ENCODE results near the gene NANOS2. TPM values are rescaled to one million over a fixed set of nuclear protein-coding genes. Genes with fewer than 3 reads are reported as not detected.

NANOS2 gene
- total RNA-seq, 2 donors from 2014 or later, result not detected

GRCh38 chr19:45918721-45919120, 4.1 kb upstream of the NANOS2 start:
- no peak for TF ChIP-seq CTCF (IDR thresholded peaks at IDR 0.05)
- H3K27ac ChIP-seq, result no peak overlapping the region
- H3K9ac ChIP-seq (ENCODE audit: low read depth in 2 of 2, low read length in 2 of 2), result no peak overlapping the region
- no peaks in the 10 kb centered on the region for H3K36me3 ChIP-seq
- no peaks in the 10 kb centered on the region for H3K4me1 ChIP-seq
- no peaks in the 10 kb centered on the region for H3K9me3 ChIP-seq
- intact Hi-C loops (cut with DNase I), result no loop called here
- no peak overlapping the region for H3K4me3 ChIP-seq
- no peak for DNase-seq
- no peaks in the 10 kb centered on the region for H3K27me3 ChIP-seq

GRCh38 chr19:45917421-45918091, 3.0 kb upstream of the NANOS2 start:
- no peaks in the 10 kb centered on the region for H3K36me3 ChIP-seq
- TF ChIP-seq CTCF (IDR thresholded peaks at IDR 0.05), result no peak
- H3K27me3 ChIP-seq, result no peaks in the 10 kb centered on the region
- no peak overlapping the region for H3K27ac ChIP-seq
- H3K4me1 ChIP-seq, result no peaks in the 10 kb centered on the region
- DNase-seq, result no peak
- H3K4me3 ChIP-seq, result no peak overlapping the region
- intact Hi-C loops (cut with DNase I), result no loop called here
- H3K9ac ChIP-seq (ENCODE audit: low read depth in 2 of 2, low read length in 2 of 2), result no peak overlapping the region
- H3K9me3 ChIP-seq, result no peaks in the 10 kb centered on the region

- Histone ChIP-seq H3K27ac (no peak overlapping the region), H3K9ac (ENCODE audit: low read depth in 2 of 2, low read length in 2 of 2) (no peak overlapping the region), H3K9me3 (no peaks in the 10 kb centered on the region), H3K4me3 (no peak overlapping the region), H3K4me1 (no peaks in the 10 kb centered on the region), H3K36me3 (no peaks in the 10 kb centered on the region), H3K27me3 (no peaks in the 10 kb centered on the region)
- intact Hi-C loops (cut with DNase I), result no loop called here
- no peak for TF ChIP-seq CTCF (IDR thresholded peaks at IDR 0.05)
- no peak for DNase-seq
These were observed 3.3 kb downstream of the NANOS2 start for GRCh38 chr19:45911291-45911690.

- Histone ChIP-seq H3K27me3 (no peaks in the 10 kb centered on the region), H3K36me3 (no peaks in the 10 kb centered on the region), H3K9me3 (no peaks in the 10 kb centered on the region), H3K9ac (ENCODE audit: low read depth in 2 of 2, low read length in 2 of 2) (no peak overlapping the region), H3K4me1 (no peaks in the 10 kb centered on the region), H3K27ac (no peak overlapping the region), H3K4me3 (no peak overlapping the region)
- TF ChIP-seq CTCF (IDR thresholded peaks at IDR 0.05), result no peak
- intact Hi-C loops (cut with DNase I), result no loop called here
- DNase-seq, result no peak
These were observed 5.6 kb downstream of the NANOS2 start for GRCh38 chr19:45908956-45909355.

- no peak for DNase-seq
These were observed 8.4 kb downstream of the NANOS2 start for GRCh38 chr19:45906221-45906620.

More at GRCh38 chr19:45906221-45906620, 8.4 kb downstream of the NANOS2 start:
- intact Hi-C loops (cut with DNase I), result no loop called here
- H3K9me3 ChIP-seq, result no peaks in the 10 kb centered on the region
- H3K36me3 ChIP-seq, result no peaks in the 10 kb centered on the region
- no peak overlapping the region for H3K9ac ChIP-seq (ENCODE audit: low read depth in 2 of 2, low read length in 2 of 2)
- TF ChIP-seq CTCF (IDR thresholded peaks at IDR 0.05), result no peak
- no peak overlapping the region for H3K4me3 ChIP-seq
- H3K27me3 ChIP-seq, result no peaks in the 10 kb centered on the region
- peaks cover 8% of the 10 kb centered on the region for H3K4me1 ChIP-seq
- no peak overlapping the region for H3K27ac ChIP-seq

Data from colonic mucosa (tissue), 4 donors.